NCI-H2171 treated with DMSO at 0.1 percent for 48 hours (cell line): ENCODE measurements around the gene SNCG.

Experiments
- DNase-seq: peaks from one replicate; lab custom pipeline; 2025; lab: John Stamatoyannopoulos, UW

The SNCG gene

DNA sequence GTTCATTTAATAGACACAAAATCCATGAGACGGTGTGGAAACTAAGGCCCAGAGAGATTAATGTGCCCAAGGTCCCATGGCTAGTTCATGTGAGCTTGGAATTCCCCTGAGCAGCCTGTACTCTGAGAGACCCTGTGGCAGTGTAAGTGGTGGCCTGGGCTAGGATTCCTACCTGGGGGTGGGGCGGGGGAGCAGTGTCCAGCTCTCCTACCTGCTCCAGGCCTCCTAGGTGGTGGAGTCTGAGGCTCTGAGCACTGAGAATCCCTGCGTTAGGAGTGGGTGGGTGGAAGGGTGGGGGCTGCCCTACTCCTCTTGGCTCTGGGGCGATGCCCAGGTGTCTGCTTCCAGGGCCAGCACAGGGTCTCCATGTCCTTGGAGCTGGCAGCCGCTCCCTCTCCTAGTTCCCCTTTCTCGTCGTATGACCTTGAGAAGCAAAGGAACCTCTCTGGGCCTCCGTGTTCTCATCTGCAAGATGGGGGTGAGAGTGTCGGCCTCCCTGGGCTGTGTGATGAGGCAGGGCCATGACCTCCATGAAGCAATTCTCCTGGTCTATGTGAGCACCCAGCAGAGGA, 2.5 kb downstream of the SNCG start:
- DNase-seq = no peak

- no peak for DNase-seq
Measured at GRCh38 chr10:86961481-86962091, 3.2 kb downstream of the SNCG start.

DNA sequence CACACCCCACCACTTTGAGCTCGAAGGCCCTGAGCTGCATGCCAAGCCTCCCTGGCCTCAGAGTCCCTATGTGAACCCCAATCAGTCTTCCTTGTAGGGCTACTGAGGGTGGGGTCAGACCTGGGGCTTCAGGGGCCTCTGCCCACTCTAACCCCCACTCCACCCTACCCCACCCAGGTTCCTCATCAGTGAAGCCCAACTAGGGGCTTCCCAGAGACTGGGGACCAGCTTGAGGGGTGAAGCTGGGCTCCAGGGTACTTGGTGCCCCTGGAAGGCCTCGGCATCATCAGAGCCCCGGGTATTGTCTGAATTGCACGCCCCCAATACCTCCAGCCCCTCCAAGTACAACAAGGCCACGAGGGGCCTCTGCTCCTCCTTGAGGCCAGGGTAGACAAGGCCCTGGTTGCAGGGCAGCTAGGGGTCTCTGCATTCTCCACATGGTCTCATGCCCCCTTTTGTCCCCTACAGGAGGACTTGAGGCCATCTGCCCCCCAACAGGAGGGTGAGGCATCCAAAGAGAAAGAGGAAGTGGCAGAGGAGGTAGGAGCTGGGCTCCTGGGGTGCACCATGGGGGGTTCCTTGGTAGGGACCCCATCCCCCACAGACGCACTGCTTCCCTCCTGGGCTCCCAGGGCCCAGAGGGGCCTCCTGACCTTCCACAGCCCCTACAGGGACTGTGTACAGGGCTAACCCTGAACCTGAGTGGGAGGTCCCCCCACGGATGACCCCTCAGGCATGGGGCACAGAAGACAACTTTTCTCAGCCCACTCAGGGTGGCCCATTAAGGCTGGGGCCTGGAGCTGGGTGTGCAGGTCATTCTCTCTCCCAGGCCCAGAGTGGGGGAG, 4.0 kb downstream of the SNCG start:
- no peak for DNase-seq

GRCh38 chr10:86962981-86963310, 4.5 kb downstream of the SNCG start:
- no peak for DNase-seq

GRCh38 chr10:86963341-86963919, 5.0 kb downstream of the SNCG start:
- no peak for DNase-seq

GRCh38 chr10:86964061-86964846, 5.9 kb downstream of the SNCG start:
- peak; percentile 47 for DNase-seq

GRCh38 chr10:86964847-86965190, 6.4 kb downstream of the SNCG start:
- DNase-seq = no peak

DNA sequence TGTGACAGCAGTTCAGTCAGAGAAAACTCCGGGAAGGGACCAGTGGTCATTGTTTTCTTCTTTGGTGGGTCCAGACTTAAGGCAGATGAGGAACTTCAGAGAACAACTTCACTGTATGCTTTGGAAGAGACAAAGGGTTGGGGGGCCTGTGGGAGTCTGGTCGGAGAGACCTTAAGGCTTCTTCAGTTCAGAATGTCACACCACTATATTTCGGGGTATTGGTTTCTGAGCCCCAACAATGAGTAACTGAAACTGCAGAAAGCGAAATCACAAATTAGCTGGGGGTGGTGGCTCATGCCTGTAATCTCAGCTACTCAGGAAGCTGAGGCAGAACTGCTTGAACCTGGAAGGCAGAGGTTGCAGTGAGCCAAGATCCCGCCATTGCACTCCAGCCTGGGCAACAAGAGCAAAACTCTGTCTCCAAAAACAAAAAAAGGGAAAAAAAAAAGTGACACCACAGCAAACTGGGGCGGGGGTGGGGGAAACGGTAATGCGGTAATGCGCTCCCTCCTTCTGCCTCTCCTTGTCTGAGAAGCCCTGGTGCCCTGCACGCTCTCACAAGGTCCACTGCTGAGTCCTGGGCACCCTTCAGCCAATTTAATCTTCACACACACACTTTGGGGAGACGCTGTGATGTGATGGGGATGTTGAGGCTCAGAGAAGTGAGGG, 7.7 kb downstream of the SNCG start:
- no peak for DNase-seq

DNA sequence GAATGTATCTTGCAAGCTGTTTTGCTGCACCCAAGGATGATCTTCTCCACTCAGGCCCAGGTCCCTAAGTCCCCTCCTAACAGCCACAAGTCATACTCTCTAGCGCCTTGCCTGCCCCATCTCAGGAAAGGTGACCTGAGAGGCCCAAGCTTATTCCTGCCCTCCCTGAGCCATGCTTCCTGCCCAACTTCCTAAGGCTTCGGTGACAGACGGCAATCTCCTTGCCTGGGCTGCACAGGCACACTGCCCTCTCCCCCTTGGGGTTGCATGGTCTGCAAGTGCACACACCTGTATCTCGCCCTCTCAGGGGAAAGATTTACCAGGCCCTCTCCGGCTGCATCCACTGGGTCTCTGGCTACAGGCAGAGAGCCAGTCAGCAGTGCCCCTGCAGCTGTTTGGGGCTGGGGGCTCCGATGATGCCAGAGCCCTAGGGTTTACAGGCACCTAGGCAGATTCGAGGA, 9.1 kb downstream of the SNCG start:
- DNase-seq = no peak

DNA sequence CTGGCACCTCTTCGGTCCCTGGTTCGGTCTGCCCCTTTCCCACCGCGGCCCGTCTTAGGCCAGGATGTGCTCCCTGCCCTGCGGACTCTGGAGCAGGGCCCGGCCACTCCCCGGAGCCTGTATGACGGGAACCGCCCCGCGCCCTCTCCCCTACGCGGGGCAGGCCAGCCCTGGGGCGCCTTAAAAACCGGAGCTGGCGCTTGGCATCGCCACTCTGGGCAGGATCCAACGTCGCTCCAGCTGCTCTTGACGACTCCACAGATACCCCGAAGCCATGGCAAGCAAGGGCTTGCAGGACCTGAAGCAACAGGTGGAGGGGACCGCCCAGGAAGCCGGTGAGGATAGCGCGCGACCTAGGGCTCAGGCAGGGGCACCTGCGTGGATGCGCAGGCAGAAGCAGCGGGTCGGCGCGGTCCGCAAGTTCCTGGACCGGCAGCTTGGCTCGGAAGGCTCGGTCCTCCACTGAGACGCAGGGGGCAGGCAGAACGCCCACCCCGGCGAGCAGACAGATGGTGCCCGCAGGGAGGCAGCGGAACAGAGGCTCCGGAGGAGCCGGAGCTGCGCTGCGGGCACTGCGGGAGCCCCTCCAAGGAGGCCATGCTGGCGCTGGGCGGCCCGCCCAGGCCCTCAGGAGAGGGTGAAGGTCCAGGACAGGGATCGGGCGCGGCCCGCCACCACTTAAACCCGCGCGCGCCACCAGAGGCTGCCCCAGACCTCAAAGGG, 10.0 kb downstream of the SNCG start, which contains the start of gene ADIRF:
TSS of gene ADIRF (plus strand) at position 212 of the 723 bp plus-strand sequence. CDS start at position 275, 63 bp downstream.
- DNase-seq = peak; percentile 74

DNA sequence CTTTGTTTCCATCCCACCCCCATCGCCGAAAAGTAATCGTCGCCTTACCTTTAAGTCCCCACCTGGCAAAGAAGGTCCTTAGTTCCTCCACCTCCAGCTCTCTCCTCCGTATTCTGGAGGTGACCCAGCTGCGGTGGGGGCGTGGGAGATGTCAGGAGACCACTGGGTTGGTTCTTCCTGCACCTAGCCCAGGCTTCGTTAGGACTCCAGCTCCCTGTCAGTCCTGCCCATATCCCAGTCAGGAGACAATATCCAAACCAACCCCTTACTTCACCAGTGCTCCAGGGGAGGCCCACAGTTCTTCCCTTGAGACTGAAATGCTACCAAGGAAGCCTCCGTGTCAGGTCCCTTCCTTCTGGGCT, 10.6 kb downstream of the SNCG start:
- DNase-seq = no peak

GRCh38 chr10:86969421-86970041, 11.1 kb downstream of the SNCG start:
- peak; percentile 48 for DNase-seq

- DNase-seq = no peak
Measured at GRCh38 chr10:86970162-86970981, 12.0 kb downstream of the SNCG start.

- DNase-seq = no peak
Measured at GRCh38 chr10:86970982-86971231, 12.5 kb downstream of the SNCG start.

DNA sequence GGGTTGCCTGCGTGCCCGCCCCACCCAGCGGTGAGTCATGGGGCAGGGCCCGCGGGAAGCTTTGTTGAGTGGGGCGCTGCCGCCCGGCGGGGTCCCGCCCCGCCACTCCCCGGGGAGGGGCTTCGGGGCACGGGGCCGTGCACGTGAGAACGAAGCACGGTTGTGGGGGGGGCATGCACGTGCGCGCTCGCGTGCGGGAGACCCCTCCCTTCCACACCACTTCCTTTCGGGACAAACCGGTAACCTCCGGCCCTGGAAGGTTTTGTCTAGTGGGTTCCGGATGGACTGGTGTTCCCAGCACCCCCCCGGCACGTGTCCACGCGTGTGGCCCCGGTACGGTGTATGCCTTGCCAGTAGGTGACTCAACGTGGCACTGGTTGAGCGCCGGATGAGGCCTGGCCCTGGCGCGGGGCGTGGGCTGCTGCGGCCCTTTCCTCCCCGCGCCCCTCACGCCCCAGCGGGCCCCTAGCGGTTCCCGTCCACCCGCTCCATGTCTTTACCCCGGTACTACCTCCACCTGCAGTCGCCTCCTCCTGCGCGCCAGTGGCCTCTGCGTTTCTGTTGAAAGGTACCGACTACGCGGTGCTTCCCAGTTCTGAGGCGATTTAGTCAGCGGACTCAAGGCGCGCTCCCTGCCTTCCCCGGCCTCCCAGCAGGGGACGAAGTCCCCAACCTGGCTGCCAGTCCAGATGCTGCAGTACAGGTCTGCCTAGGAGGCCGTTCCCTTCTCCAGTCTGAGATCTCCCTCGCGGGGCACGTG, 13.0 kb downstream of the SNCG start:
- peak; percentile 60 for DNase-seq

DNA sequence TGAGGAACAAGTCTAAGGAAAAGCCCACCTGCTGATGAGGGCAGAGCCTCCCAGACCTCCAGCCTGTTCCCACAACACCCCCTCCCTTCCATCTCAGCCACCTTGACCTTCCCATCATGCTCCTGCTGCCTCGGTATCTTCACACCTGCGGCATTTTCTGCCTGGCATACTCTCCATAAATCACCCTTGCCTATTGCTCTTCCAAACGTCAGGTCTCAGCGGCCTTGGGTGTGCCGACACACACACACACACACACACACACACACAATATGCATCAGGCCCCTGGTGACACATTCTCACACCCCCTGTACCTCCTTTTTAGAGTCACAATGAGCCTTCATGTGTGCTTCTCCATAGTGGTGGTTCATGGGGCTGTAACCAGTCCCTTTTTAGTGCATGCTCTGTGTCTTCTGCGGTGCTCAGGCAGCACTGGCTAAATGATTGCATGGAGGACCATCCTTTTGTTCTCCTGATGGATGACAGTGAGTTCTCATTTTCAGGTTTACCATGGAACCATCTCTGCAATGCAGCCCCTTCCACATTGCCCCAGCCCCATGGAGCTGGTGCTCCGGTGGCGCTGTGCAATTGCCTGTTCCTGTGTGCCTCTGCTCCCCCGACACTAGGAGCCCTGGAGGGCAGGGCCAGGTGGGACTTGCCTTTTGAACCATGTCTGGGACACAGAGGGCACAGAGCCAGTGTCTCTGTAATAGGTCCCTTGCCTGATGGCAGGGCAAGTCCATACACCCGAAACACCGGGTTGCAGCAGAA, 14.4 kb downstream of the SNCG start:
- no peak for DNase-seq

DNA sequence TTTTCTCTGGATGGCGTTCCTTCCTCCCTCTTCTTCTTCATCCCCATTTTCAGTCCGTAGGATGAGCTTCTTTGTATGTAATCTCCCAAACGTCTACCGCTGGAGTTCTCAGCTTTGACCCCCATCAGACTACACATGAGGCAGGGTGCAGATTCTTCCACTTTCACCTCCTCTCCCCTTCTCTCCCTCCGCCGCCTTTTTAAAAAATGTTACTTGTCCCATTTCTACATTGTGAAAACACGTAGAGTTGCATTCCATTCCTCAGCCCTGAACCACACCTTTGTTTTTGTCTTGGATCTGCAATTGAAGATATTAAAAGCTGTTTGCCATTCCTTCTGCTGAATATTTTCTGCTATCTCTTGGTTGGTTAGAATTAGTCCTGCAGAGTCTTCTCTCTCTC, 16.1 kb downstream of the SNCG start:
- DNase-seq = no peak

DNA sequence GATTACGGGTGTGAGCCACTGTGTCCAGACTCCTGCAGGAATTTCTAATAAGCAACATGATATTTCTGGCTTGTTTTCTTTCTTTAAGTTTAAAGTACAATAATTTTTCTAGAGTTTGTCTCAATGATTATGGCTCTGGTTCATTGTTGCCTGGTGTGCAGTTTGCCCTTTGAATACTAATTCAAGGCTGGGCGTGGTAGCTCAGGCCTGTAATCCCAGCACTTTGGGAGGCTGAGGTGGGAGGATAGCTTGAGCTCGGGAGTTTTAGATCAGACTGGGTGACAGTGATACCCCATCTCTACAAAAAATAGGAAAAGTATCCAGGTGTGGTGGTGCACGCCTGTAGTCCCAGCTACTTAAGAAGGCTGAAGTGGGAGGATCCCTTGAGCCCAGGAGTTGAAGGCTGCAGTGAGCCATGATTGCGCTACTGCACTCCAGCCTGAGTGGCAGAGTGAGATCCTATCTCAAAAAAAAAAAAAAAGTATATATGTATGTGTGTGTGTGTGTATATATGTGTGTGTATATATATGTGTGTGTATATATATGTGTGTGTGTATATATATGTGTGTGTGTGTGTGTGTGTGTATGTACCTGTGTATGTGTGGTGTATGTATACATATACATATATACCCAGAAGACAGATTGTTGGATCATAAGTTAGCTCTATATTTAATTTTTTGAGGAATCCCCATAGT, 18.1 kb downstream of the SNCG start:
- no peak for DNase-seq
